IMR-90 (cell line): ENCODE measurements around the gene SHC2. TPM values are rescaled to one million over a fixed set of nuclear protein-coding genes. Genes with fewer than 3 reads are reported as not detected.

Experiments used
- ATAC-seq: fragments of 200-7000 bp; cut with Tn5 transposase; 2 replicates; pipeline ENCODE4 v1.9.1; 2020; ENCODE audit warnings: low read depth, mild to moderate bottlenecking, moderate library complexity
- BruUV-seq: library from RNA; stranded (reverse); fragments of 400-500 nt; replicated peaks from 2 replicates; lab custom pipeline; 2021; lab: Mats Ljungman, UMichigan
- CTCF ChIA-PET: fragments of 300-600 bp; formaldehyde crosslinking; extraction: SDS; loops from one replicate; lab custom pipeline; 2021; ENCODE audit warnings: antibody characterized with exemption; lab: Yijun Ruan, JAX
- POLR2A ChIA-PET: fragments of 300-600 bp; sonication (Branson Sonifier 250); formaldehyde crosslinking; loops from one replicate; lab custom pipeline; 2022; ENCODE audit warnings: antibody characterized with exemption; ENCODE audit not compliant: unreplicated experiment; lab: Charles Lee
- DNase-seq: peaks from one replicate; pipeline ENCODE4 v3.0.0; 2013
- H2AFZ ChIP-seq: replicated peaks from 2 replicates; pipeline ENCODE3; 2013; ENCODE audit warnings: low read length, mild to moderate bottlenecking; ENCODE audit not compliant: poor library complexity
- H2AK5ac ChIP-seq: 2 replicates; pipeline ENCODE4 v1.6.1; 2013; ENCODE audit warnings: low read depth, low read length, inconsistent platforms
- H2AK9ac ChIP-seq: replicated peaks from 2 replicates; pipeline ENCODE3; 2013; ENCODE audit warnings: mild to moderate bottlenecking, low read depth, low read length, moderate library complexity; ENCODE audit not compliant: poor library complexity
- H2BK120ac ChIP-seq: 2 replicates; pipeline ENCODE4 v1.6.1; 2013; ENCODE audit warnings: low read depth, low read length, inconsistent platforms
- H2BK15ac ChIP-seq: 3 replicates; pipeline ENCODE4 v1.6.1; 2013; ENCODE audit warnings: low read depth, low read length, inconsistent platforms
- H2BK20ac ChIP-seq: 2 replicates; pipeline ENCODE4 v1.6.1; 2013; ENCODE audit warnings: low read depth, mild to moderate bottlenecking, inconsistent platforms, low read length, moderate library complexity
- H2BK5ac ChIP-seq: 2 replicates; pipeline ENCODE4 v1.6.1; 2013; ENCODE audit warnings: mild to moderate bottlenecking, low read depth, low read length, inconsistent platforms; ENCODE audit not compliant: poor library complexity, severe bottlenecking
- H3K14ac ChIP-seq: replicated peaks from 2 replicates; pipeline ENCODE4 v1.6.1; 2013; ENCODE audit warnings: low read depth, low read length, inconsistent platforms
- H3K18ac ChIP-seq: 2 replicates; pipeline ENCODE4 v1.6.1; 2013; ENCODE audit warnings: low read depth, low read length, control low read depth
- H3K23ac ChIP-seq: 2 replicates; pipeline ENCODE4 v1.6.1; 2013; ENCODE audit warnings: low read depth, low read length, inconsistent platforms
- H3K27ac ChIP-seq: 2 replicates; pipeline ENCODE4 v1.5.1; 2013; ENCODE audit warnings: mild to moderate bottlenecking, control low read depth, low read length; ENCODE audit not compliant: insufficient read depth
- H3K27me3 ChIP-seq: 2 replicates; pipeline ENCODE4 v1.6.1; 2013; ENCODE audit warnings: low read length; ENCODE audit not compliant: control insufficient read depth, insufficient read depth
- H3K36me3 ChIP-seq: 2 replicates; pipeline ENCODE4 v1.6.1; 2013; ENCODE audit warnings: low read length, mixed read lengths; ENCODE audit not compliant: control insufficient read depth, insufficient read depth
- H3K4ac ChIP-seq: 2 replicates; pipeline ENCODE4 v1.6.1; 2013; ENCODE audit warnings: low read depth, low read length, inconsistent platforms
- H3K4me1 ChIP-seq: 2 replicates; pipeline ENCODE4 v1.6.1; 2013; ENCODE audit warnings: low read length, mixed read lengths; ENCODE audit not compliant: control insufficient read depth, insufficient read depth
- H3K4me2 ChIP-seq: 2 replicates; pipeline ENCODE4 v1.6.1; 2013; ENCODE audit warnings: low read depth, mild to moderate bottlenecking, control low read depth, low read length, moderate library complexity
- H3K4me3 ChIP-seq: 2 replicates; pipeline ENCODE4 v1.5.1; 2013; ENCODE audit warnings: low read depth, mild to moderate bottlenecking, control low read depth, low read length, moderate library complexity; ENCODE audit not compliant: insufficient read depth
- H3K56ac ChIP-seq: 2 replicates; pipeline ENCODE4 v1.6.1; 2013; ENCODE audit warnings: low read length, inconsistent platforms; ENCODE audit not compliant: insufficient read depth; ENCODE audit errors: extremely low read depth
- H3K79me1 ChIP-seq, 2 experiments: 2 replicates each; pipeline ENCODE4 v1.6.1; 2013; ENCODE audit warnings: low read length in 2 of 2, inconsistent platforms in 1 of 2, low read depth in 1 of 2
- H3K9ac ChIP-seq: 2 replicates; pipeline ENCODE4 v1.6.1; 2013; ENCODE audit warnings: low read depth, low read length, control low read depth
- H3K9me1 ChIP-seq: 2 replicates; pipeline ENCODE4 v1.6.1; 2013; ENCODE audit warnings: low read length, inconsistent platforms; ENCODE audit not compliant: insufficient read depth
- H3K9me3 ChIP-seq: 2 replicates; pipeline ENCODE4 v1.6.1; 2013; ENCODE audit warnings: low read length; ENCODE audit not compliant: control insufficient read depth, insufficient read depth
- H4K20me1 ChIP-seq: 2 replicates; pipeline ENCODE4 v1.6.1; 2013; ENCODE audit warnings: low read length, inconsistent platforms; ENCODE audit not compliant: insufficient read depth
- H4K5ac ChIP-seq: 2 replicates; pipeline ENCODE4 v1.6.1; 2013; ENCODE audit warnings: mild to moderate bottlenecking, low read depth, low read length, control low read depth
- H4K8ac ChIP-seq, 2 experiments: 2 replicates each; pipeline ENCODE4 v1.6.1; 2013; ENCODE audit warnings: low read depth in 2 of 2, low read length in 2 of 2, control low read depth in 1 of 2, inconsistent platforms in 1 of 2
- H4K91ac ChIP-seq: 2 replicates; pipeline ENCODE4 v1.6.1; 2013; ENCODE audit warnings: low read depth, low read length, inconsistent platforms; ENCODE audit not compliant: insufficient read depth
- BHLHE40 ChIP-seq: fragments of 150-350 bp; IDR thresholded peaks from 2 replicates; pipeline ENCODE4 v1.6.1; 2016; ENCODE audit warnings: mild to moderate bottlenecking, low read depth, low read length
- CEBPB ChIP-seq: IDR thresholded peaks from 2 replicates; pipeline ENCODE4 v1.6.1; 2012; ENCODE audit warnings: low read depth, low read length, improper control_type of control experiment
- CHD1 ChIP-seq: IDR thresholded peaks from 2 replicates; pipeline ENCODE4 v1.6.1; 2012; ENCODE audit warnings: low read depth, low read length, improper control_type of control experiment
- FOS ChIP-seq: fragments of 150-350 bp; IDR thresholded peaks from 2 replicates; pipeline ENCODE4 v1.6.1; 2016; ENCODE audit warnings: low read depth, low read length
- MAFK ChIP-seq: IDR thresholded peaks from 2 replicates; pipeline ENCODE4 v1.6.1; 2012; ENCODE audit warnings: low read depth, low read length, improper control_type of control experiment
- MAZ ChIP-seq: IDR thresholded peaks from 2 replicates; pipeline ENCODE4 v1.6.1; 2012; ENCODE audit warnings: low read depth, mild to moderate bottlenecking, low read length, improper control_type of control experiment, moderate library complexity, borderline replicate concordance
- NFE2L2 ChIP-seq: fragments of 150-350 bp; IDR thresholded peaks from 2 replicates; pipeline ENCODE4 v1.6.1; 2016; ENCODE audit warnings: low read depth, mild to moderate bottlenecking, low read length
- POLR2A ChIP-seq: IDR thresholded peaks from 2 replicates; pipeline ENCODE4 v1.6.1; 2012; ENCODE audit warnings: mild to moderate bottlenecking, low read depth, low read length
- RAD21 ChIP-seq: IDR thresholded peaks from 2 replicates; pipeline ENCODE4 v1.6.1; 2012; ENCODE audit warnings: low read length, improper control_type of control experiment
- RCOR1 ChIP-seq: IDR thresholded peaks from 2 replicates; pipeline ENCODE4 v1.6.1; 2012; ENCODE audit warnings: mild to moderate bottlenecking, low read length, improper control_type of control experiment; ENCODE audit not compliant: insufficient replicate concordance
- RFX5 ChIP-seq: IDR thresholded peaks from 2 replicates; pipeline ENCODE4 v1.8.0; 2012; ENCODE audit warnings: low read depth, mild to moderate bottlenecking, low read length, moderate library complexity
- SMC3 ChIP-seq: fragments of 150-350 bp; IDR thresholded peaks from 2 replicates; pipeline ENCODE4 v1.6.1; 2016; ENCODE audit warnings: low read depth, mild to moderate bottlenecking, antibody characterized with exemption, low read length, moderate library complexity
- USF2 ChIP-seq: fragments of 150-350 bp; IDR thresholded peaks from 2 replicates; pipeline ENCODE4 v1.6.1; 2017; ENCODE audit warnings: mild to moderate bottlenecking, antibody characterized with exemption, low read length, low read depth
- WGBS, 2 experiments: methylation state at CpG; one replicate each; pipeline versions ENCODE4 v1.1.5 to v1.1.7; 2013; ENCODE audit warnings: missing lambda C conversion rate in 2 of 2; ENCODE audit not compliant: insufficient read length in 1 of 2; ENCODE audit errors: extremely low coverage in 2 of 2; 5-methylcytosine and 5-hydroxymethylcytosine counted together
- dilution Hi-C: fragments of 300-500 bp; cut with HindIII; formaldehyde crosslinking; loops from one replicate; pipeline ENCODE4 v1.14.3; 2018; ENCODE audit warnings: low sequenced_read_pairs; ENCODE audit not compliant: unreplicated experiment
- in situ Hi-C: fragments of 300-500 bp; cut with MboI; formaldehyde crosslinking; loops from 3 replicates; pipeline ENCODE4 v1.14.3; 2019; ENCODE audit warnings: low sequenced_read_pairs, inconsistent platforms, mixed read lengths
- intact Hi-C: fragments of 100-400 bp; cut with micrococcal nuclease; formaldehyde crosslinking; loops from 2 replicates; pipeline ENCODE4 v1.10.0; 2022
- polyA plus RNA-seq, 3 experiments: library from polyadenylated mRNA; depleted of rRNA; stranded (reverse); fragments of >200 nt; gene quantifications; 2 replicates each; pipeline ENCODE4 v1.2.3, GENCODE V29; 2012; ENCODE audit warnings: low replicate concordance in 1 of 3
- total RNA-seq: library from RNA; depleted of rRNA; stranded (reverse); fragments of >200 nt; gene quantifications from 2 replicates; pipeline ENCODE4 v1.2.3, GENCODE V29; 2012

SHC2 gene
- total and polyA plus RNA-seq, 2 of the 4 experiments (the other 2 are of a cell fraction), result 0.68 TPM; not detected in 1

DNA sequence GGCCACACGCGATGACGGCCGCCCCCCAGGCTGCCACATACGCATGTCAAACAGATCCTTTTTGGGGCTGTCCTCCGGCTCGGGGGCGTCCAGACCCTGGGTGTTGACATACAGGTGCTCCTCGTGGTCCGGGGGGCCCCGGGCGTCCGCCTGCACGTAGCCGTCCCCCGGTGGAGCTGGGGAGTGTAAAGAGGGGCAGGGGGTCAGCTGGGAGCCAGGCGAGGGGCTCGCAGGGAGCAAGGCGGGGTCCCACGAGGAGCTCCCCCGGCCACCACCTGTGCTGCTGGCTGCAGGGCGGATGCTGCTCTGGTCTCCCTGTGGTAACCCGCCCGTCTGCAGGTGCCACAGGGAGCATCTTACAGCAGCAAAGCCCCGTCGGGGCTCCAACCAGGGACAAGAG is 35.8 kb downstream of the SHC2 start:
- Histone ChIP-seq H2AFZ (no peak overlapping the region), H3K27ac (no peak overlapping the region), H3K9ac (no peak overlapping the region), H4K91ac (no peak overlapping the region), H3K4me1 (no peaks in the 10 kb centered on the region), H2BK15ac (no peak overlapping the region), H4K8ac (no peak overlapping the region), H3K4me3 (no peak overlapping the region), H3K56ac (no peak overlapping the region), H3K9me3 (no peaks in the 10 kb centered on the region), H2BK20ac (no peak overlapping the region), H3K14ac (no peak overlapping the region), H3K36me3 (no peaks in the 10 kb centered on the region), H3K4ac (no peak overlapping the region), H3K9me1 (no peaks in the 10 kb centered on the region), H3K27me3 (no peaks in the 10 kb centered on the region; the same call in 1 of the 2 replicates), H3K79me1 (no peaks in the 10 kb centered on the region), H3K18ac (no peak overlapping the region), H3K23ac (no peak overlapping the region), H4K5ac (no peak overlapping the region), H2AK5ac (no peak overlapping the region), H2AK9ac (no peak overlapping the region), H2BK5ac (no peak overlapping the region), H3K4me2 (no peak overlapping the region), H2BK120ac (no peak overlapping the region), H4K20me1 (no peaks in the 10 kb centered on the region)
- 88% methylated on average over 8 of the region's 26 CpGs; no CpG with 5 or more reads in 1 of the 2 experiments for WGBS, 2 experiments
- in situ Hi-C loops, result no loop called here
- ChIA-PET CTCF (no interaction called here), POLR2A (no interaction called here)
- TF ChIP-seq POLR2A (no peak), CHD1 (no peak), FOS (no peak), CEBPB (no peak), RFX5 (no peak), SMC3 (no peak), RCOR1 (no peak), RAD21 (no peak), BHLHE40 (no peak), MAZ (no peak), MAFK (no peak), NFE2L2 (no peak), USF2 (no peak)
- no peak for ATAC-seq
- intact Hi-C loops, result no loop called here
- no peak for DNase-seq
- BruUV-seq, result no TSS peak
- dilution Hi-C loops, result no loop called here
